Thyroid gland (tissue), 4 donors: ENCODE measurements around the gene SERTAD1.

Source experiments
- CTCF ChIP-seq, 6 experiments: fragments of 200-600 bp in 3 of 6; fragments of 450-650 bp in 3 of 6; sonication (generic) in 3 of 6; IDR thresholded peaks; one replicate each; pipeline ENCODE4 v1.5.1; 2016 to 2019; ENCODE audit warnings: antibody characterized with exemption in 6 of 6, mild to moderate bottlenecking in 2 of 6, inconsistent platforms in 1 of 6, moderate library complexity in 1 of 6
- POLR2A ChIP-seq, 2 donors: fragments of 450-650 bp; IDR thresholded peaks; one replicate each; pipeline ENCODE4 v1.6.1; 2017; ENCODE audit warnings: antibody characterized with exemption in 2 of 2, mild to moderate bottlenecking in 2 of 2, moderate library complexity in 1 of 2

- TF ChIP-seq CTCF (IDR thresholded peaks at IDR 0.05) = no peak
- TF ChIP-seq POLR2A (IDR thresholded peaks at IDR 0.05) = no peak
Observed at GRCh38 chr19:40457048-40457447, 31.3 kb upstream of the SERTAD1 start.
